GM12872 (cell line): ENCODE results near the gene NOP9.

Experiments
- TF ChIP-seq, protein P1 (sequence below): IDR thresholded peaks from 3 replicates; pipeline ENCODE4 v1.5.1; 2011; ENCODE audit warnings: low read depth, mild to moderate bottlenecking, low read length, moderate library complexity; ENCODE audit not compliant: insufficient read depth

Gene NOP9

DNA sequence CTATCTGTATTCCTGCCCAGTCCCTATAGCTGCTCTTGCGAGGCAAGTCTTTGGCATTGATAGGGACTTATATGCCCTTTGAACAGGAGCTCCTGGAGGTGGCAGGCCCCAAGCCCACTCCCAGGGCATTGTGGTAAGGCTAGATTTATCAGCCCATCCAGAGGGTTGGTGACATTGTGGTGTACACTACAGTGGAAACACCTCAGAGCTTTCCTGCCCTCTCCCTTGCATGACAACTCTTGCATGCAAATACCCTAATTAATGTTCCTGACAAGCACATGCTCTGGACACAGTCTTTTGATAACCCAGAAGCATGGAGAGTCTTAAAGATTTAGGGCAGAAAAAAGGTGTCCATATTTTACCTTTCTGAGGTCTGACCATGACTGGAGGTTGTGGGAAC is 41.0 kb downstream of the NOP9 start:
- TF ChIP-seq, protein P1, sequence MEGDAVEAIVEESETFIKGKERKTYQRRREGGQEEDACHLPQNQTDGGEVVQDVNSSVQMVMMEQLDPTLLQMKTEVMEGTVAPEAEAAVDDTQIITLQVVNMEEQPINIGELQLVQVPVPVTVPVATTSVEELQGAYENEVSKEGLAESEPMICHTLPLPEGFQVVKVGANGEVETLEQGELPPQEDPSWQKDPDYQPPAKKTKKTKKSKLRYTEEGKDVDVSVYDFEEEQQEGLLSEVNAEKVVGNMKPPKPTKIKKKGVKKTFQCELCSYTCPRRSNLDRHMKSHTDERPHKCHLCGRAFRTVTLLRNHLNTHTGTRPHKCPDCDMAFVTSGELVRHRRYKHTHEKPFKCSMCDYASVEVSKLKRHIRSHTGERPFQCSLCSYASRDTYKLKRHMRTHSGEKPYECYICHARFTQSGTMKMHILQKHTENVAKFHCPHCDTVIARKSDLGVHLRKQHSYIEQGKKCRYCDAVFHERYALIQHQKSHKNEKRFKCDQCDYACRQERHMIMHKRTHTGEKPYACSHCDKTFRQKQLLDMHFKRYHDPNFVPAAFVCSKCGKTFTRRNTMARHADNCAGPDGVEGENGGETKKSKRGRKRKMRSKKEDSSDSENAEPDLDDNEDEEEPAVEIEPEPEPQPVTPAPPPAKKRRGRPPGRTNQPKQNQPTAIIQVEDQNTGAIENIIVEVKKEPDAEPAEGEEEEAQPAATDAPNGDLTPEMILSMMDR = no peak

DNA sequence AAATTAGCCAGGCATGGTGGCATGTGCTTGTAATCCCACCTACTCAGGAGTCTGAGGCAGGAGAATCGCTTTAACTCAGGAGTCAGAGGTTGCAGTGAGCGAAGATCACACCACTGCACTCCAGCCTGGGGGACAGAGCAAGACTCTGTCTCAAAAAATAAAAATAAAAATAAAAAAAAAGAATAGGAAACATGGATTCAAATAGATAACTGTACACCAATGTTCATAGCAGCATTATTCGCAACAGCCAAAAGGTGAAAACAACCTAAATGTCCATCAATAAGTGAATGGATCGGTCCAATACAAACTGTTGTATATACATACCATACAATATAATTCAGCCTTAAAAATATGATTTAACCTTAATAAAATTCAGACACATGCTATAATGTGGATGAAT is 43.2 kb downstream of the NOP9 start:
- TF ChIP-seq, protein P1 = no peak

DNA sequence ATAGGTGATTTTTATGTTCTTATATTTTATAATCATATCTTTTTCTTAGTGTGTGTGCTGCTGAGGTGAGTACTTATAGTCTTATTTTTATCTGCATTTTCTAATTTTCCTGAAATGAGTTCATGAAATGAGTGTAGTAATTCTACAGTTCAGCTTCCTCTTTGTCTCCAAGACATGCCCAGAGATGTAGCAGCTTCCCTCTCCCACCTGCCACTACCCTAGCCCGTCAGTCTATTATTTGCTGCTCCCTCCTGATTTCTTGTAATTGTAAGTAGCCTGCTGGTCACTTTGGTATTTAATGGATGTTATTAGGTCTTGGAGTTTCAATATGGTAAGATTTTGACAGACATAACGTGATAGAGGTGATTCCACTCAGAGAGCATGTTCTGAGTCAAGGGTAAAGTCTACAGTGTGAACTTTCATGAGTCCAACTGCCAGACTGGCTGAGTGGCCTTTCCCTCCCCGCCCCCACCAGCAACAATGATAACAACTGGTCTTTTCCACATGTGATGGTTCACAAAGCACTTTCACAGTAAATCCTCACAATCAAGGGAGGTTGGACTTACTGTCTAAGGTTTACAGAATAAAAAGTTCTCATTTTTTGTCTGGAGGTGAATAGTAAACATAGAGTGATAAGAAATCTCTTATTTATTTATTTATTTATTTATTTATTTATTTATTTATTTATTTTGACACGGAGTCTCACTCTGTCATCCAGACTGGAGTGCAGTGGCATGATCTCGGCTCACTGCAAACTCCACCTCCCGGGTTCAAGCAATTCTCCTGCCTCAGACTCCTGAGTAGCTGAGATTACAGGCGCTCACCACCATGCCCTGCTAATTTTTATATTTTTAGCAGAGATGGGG is 44.4 kb downstream of the NOP9 start:
- TF ChIP-seq, protein P1 = no peak

DNA sequence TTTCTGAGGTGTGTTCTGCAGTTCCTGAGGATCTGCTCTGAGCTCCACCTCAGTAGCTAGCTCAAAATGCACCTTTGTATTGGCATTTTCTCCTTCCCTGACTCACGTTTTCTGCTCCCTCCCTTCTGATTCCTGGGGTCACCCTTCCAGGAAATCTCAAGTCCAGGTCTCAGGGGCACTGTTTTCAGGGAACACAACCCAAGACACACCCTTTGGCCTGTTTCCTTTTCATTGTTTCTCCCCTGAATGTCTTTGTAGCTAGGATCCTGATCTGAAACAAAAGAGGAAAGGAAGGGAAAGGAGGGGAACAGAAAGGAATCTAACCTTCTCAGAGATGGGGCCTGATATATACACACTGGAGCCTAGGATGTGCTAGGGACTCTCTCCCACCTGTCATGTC is 47.5 kb downstream of the NOP9 start:
- TF ChIP-seq, protein P1 = no peak

DNA sequence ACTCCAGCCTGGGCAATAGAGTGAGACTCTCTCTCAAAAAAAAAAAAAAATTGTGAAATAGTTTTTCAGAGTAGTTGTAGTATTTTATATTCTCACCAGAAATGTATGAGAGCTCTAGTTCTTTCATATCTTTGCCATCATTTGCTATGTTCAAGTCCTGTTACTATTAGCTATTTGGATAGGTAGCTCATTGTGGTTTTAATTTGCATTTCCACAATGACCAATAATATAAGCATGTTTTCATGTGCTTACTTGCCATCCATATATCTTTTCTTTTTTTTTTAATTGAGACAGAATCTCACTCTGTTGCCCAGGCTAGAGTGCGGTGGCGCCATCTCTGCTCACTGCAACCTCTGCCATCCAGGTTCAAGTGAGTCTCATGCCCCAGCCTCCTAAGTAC is 48.5 kb downstream of the NOP9 start:
- TF ChIP-seq, protein P1 = no peak

DNA sequence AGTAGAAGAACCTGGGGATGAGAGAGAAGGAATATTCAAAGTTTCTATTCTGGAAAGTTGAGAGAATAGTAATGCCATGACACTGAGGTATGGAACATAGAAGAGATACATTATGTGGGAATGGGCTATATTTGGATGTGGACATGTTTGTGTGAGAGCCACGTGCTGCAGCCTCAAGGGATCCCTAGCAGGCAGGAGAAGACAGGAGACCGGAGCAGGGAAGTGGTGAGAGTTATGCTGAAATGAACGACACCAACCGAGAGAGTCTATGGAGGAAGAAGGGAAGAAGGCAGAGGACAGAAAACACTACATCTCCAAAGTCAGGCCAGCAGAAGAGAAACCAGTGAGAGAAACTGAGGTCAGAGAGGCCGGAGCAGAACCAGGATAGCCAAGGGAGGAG is 50.1 kb downstream of the NOP9 start:
- TF ChIP-seq, protein P1 = no peak

DNA sequence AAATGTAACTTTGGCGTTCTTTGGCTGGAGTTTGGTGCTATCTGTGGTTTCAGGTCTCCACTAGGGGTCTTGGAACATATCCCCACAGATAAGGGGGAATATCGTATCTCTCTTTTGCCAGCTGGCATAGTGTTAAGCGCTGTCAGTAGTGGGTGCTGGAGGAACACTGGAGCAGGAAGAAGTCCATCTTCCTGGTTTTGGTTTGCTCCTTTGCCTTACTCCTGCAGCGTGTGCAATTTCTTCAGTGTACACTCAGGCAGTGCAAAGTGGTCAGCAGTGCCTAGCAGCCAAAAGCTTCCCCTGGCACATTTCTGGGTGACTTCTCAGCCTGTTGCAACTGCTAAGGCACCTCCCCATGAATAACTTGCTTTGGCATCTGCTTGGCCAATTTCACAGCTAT is 51.9 kb downstream of the NOP9 start:
- TF ChIP-seq, protein P1 = no peak
